NB4 (cell line): ENCODE results near the gene MEAF6.

Source experiments
- CTCF ChIP-seq: IDR thresholded peaks from one replicate; pipeline ENCODE4 v1.5.1; 2012; ENCODE audit warnings: low read depth, low read length
- MAX ChIP-seq: IDR thresholded peaks from 2 replicates; pipeline ENCODE4 v1.6.1; 2011; ENCODE audit warnings: low read depth, low read length
- MYC ChIP-seq: IDR thresholded peaks from 2 replicates; pipeline ENCODE4 v1.6.1; 2011; ENCODE audit warnings: low read depth, low read length
- POLR2A ChIP-seq: IDR thresholded peaks from 2 replicates; pipeline ENCODE4 v1.6.1; 2011; ENCODE audit warnings: mild to moderate bottlenecking; ENCODE audit not compliant: insufficient read length; ENCODE audit errors: extremely low read depth

GRCh38 chr1:37498872-37499617 is 15.5 kb downstream of the MEAF6 start:
- TF ChIP-seq CTCF (no peak), POLR2A (no peak), MAX (no peak), MYC (no peak)
